H9 (cell line): ENCODE results near the gene HUS1. TPM values are rescaled to one million over a fixed set of nuclear protein-coding genes. Genes with fewer than 3 reads are reported as not detected.

Source experiments
- DNase-seq: peaks from one replicate; pipeline ENCODE4 v3.0.0-alpha.2; 2017
- H2AFZ ChIP-seq: one replicate; pipeline ENCODE4 v1.6.1; 2013; ENCODE audit warnings: mild to moderate bottlenecking, low read length, control low read depth, moderate library complexity
- H2AK5ac ChIP-seq: 2 replicates; pipeline ENCODE4 v1.6.1; 2013; ENCODE audit warnings: low read length, control low read depth, mixed read lengths; ENCODE audit not compliant: insufficient read length
- H2BK120ac ChIP-seq: one replicate; pipeline ENCODE4 v1.6.1; 2013; ENCODE audit warnings: low read depth, mild to moderate bottlenecking, low read length, control low read depth, inconsistent platforms; ENCODE audit not compliant: poor library complexity, severe bottlenecking
- H2BK12ac ChIP-seq: 2 replicates; pipeline ENCODE4 v1.6.1; 2013; ENCODE audit warnings: low read length, control low read depth, mixed read lengths, low read depth; ENCODE audit not compliant: insufficient read length
- H2BK15ac ChIP-seq: 2 replicates; pipeline ENCODE4 v1.6.1; 2013; ENCODE audit warnings: low read depth, low read length, control low read depth
- H2BK20ac ChIP-seq: one replicate; pipeline ENCODE4 v1.6.1; 2013; ENCODE audit warnings: low read depth, mild to moderate bottlenecking, low read length, control low read depth, inconsistent platforms; ENCODE audit not compliant: poor library complexity, severe bottlenecking
- H2BK5ac ChIP-seq: 2 replicates; pipeline ENCODE4 v1.6.1; 2013; ENCODE audit warnings: low read length, control low read depth, mixed read lengths; ENCODE audit not compliant: insufficient read length
- H3K14ac ChIP-seq: 2 replicates; pipeline ENCODE4 v1.6.1; 2013; ENCODE audit warnings: low read length, control low read depth; ENCODE audit not compliant: insufficient read depth
- H3K18ac ChIP-seq: 2 replicates; pipeline ENCODE4 v1.6.1; 2013; ENCODE audit warnings: low read depth, mild to moderate bottlenecking, mixed read lengths, low read length, control low read depth; ENCODE audit not compliant: insufficient read length
- H3K23ac ChIP-seq: 2 replicates; pipeline ENCODE4 v1.6.1; 2013; ENCODE audit warnings: low read length, control low read depth, mixed read lengths, low read depth; ENCODE audit not compliant: insufficient read length
- H3K23me2 ChIP-seq: 2 replicates; pipeline ENCODE4 v1.6.1; 2013; ENCODE audit warnings: low read depth, mild to moderate bottlenecking, mixed read lengths, low read length, control low read depth; ENCODE audit not compliant: insufficient read length, poor library complexity, severe bottlenecking
- H3K27ac ChIP-seq: 2 replicates; pipeline ENCODE4 v1.5.1; 2013; ENCODE audit warnings: low read length, control low read depth, mixed read lengths, low read depth; ENCODE audit not compliant: insufficient read length
- H3K27me3 ChIP-seq: 2 replicates; pipeline ENCODE4 v1.6.1; 2013; ENCODE audit warnings: low read length, control low read depth, inconsistent platforms; ENCODE audit not compliant: insufficient read depth
- H3K4ac ChIP-seq: 2 replicates; pipeline ENCODE4 v1.6.1; 2013; ENCODE audit warnings: low read depth, mild to moderate bottlenecking, control low read depth, inconsistent platforms, low read length, moderate library complexity
- H3K4me1 ChIP-seq: 2 replicates; pipeline ENCODE4 v1.6.1; 2013; ENCODE audit warnings: low read length, control low read depth, inconsistent platforms; ENCODE audit not compliant: insufficient read depth
- H3K4me2 ChIP-seq: 2 replicates; pipeline ENCODE4 v1.6.1; 2013; ENCODE audit warnings: low read length, control low read depth, mixed read lengths; ENCODE audit not compliant: insufficient read length, insufficient read depth
- H3K56ac ChIP-seq: 2 replicates; pipeline ENCODE4 v1.6.1; 2013; ENCODE audit warnings: low read depth, mild to moderate bottlenecking, mixed read lengths, low read length, control low read depth; ENCODE audit not compliant: insufficient read length
- H3K79me1 ChIP-seq: 2 replicates; pipeline ENCODE4 v1.6.1; 2013; ENCODE audit warnings: low read depth, mild to moderate bottlenecking, moderate library complexity, low read length, control low read depth, inconsistent platforms; ENCODE audit not compliant: insufficient read depth, poor library complexity, severe bottlenecking
- H3K79me2 ChIP-seq: 2 replicates; pipeline ENCODE4 v1.6.1; 2013; ENCODE audit warnings: low read length, control low read depth, inconsistent platforms; ENCODE audit not compliant: insufficient read depth
- H3K9ac ChIP-seq: 2 replicates; pipeline ENCODE4 v1.6.1; 2013; ENCODE audit warnings: low read length, control low read depth, mixed read lengths; ENCODE audit not compliant: insufficient read length; ENCODE audit errors: extremely low read depth
- H3K9me3 ChIP-seq: one replicate; pipeline ENCODE4 v1.6.1; 2013; ENCODE audit warnings: low read depth, low read length, inconsistent platforms; ENCODE audit not compliant: control insufficient read depth
- H3T11ph ChIP-seq: one replicate; pipeline ENCODE4 v1.6.1; 2013; ENCODE audit warnings: mild to moderate bottlenecking, low read length, control low read depth, inconsistent platforms
- H4K20me1 ChIP-seq: one replicate; pipeline ENCODE4 v1.6.1; 2013; ENCODE audit not compliant: control insufficient read depth, insufficient read length, insufficient read depth
- H4K5ac ChIP-seq: 2 replicates; pipeline ENCODE4 v1.6.1; 2013; ENCODE audit warnings: low read depth, mild to moderate bottlenecking, mixed read lengths, low read length, control low read depth; ENCODE audit not compliant: insufficient read length
- H4K8ac ChIP-seq: replicated peaks from 2 replicates; pipeline ENCODE4 v1.6.1; 2013; ENCODE audit warnings: low read length, control low read depth, mixed read lengths, low read depth; ENCODE audit not compliant: insufficient read length
- H4K91ac ChIP-seq: 2 replicates; pipeline ENCODE4 v1.6.1; 2013; ENCODE audit warnings: low read depth, mild to moderate bottlenecking, moderate library complexity, mixed read lengths, low read length, control low read depth; ENCODE audit not compliant: insufficient read length
- H3K27ac Mint-ChIP-seq, 3 experiments: 2 replicates in 2 of 3; 3 replicates in 1 of 3; pipeline ENCODE4 v1.8.0; 2020 to 2021; ENCODE audit warnings: mixed read lengths in 3 of 3, mild to moderate bottlenecking in 1 of 3, moderate library complexity in 1 of 3
- H3K27me3 Mint-ChIP-seq: 2 replicates; pipeline ENCODE4 v1.8.0; 2021; ENCODE audit warnings: low read depth, mild to moderate bottlenecking, moderate library complexity, mixed read lengths
- H3K36me3 Mint-ChIP-seq, 3 experiments: 2 replicates in 2 of 3; 3 replicates in 1 of 3; pipeline ENCODE4 v1.8.0; 2020 to 2021; ENCODE audit warnings: low read depth in 3 of 3, mixed read lengths in 3 of 3; ENCODE audit not compliant: insufficient read depth in 1 of 3
- H3K4me1 Mint-ChIP-seq, 2 experiments: 2 replicates each; pipeline ENCODE4 v1.8.0; 2020; ENCODE audit warnings: mixed read lengths in 2 of 2
- H3K4me3 Mint-ChIP-seq, 2 experiments: 2 replicates in 1 of 2; 3 replicates in 1 of 2; pipeline ENCODE4 v1.8.0; 2020 to 2021; ENCODE audit warnings: mild to moderate bottlenecking in 2 of 2, mixed read lengths in 2 of 2, moderate library complexity in 1 of 2
- H3K9me3 Mint-ChIP-seq, 2 experiments: 2 replicates in 1 of 2; 3 replicates in 1 of 2; pipeline ENCODE4 v1.8.0; 2020; ENCODE audit warnings: mild to moderate bottlenecking in 2 of 2, mixed read lengths in 2 of 2, moderate library complexity in 1 of 2
- CTCF ChIP-seq: fragments of 200-600 bp; sonication (generic); conservative IDR thresholded peaks from 3 replicates; pipeline ENCODE4 v1.8.0; 2021; ENCODE audit warnings: antibody characterized with exemption, mild to moderate bottlenecking
- WGBS: extraction: QIAGEN DNeasy Blood & Tissue Kit; methylation state at CpG from one replicate; pipeline ENCODE4 v1.1.7; 2013; ENCODE audit warnings: missing lambda C conversion rate, low lambda C conversion rate, mixed read lengths; ENCODE audit not compliant: insufficient read length; ENCODE audit errors: extremely low coverage; 5-methylcytosine and 5-hydroxymethylcytosine counted together
- total RNA-seq: library from RNA; stranded (reverse); gene quantifications from 2 replicates; pipeline ENCODE4 v1.2.1, GENCODE V29; 2021

Gene HUS1
- total RNA-seq, 1 experiment from 2014 or later: 43.1 TPM

- DNase-seq: no peak
- Histone ChIP-seq H3T11ph (no peak overlapping the region), H2BK120ac (no peak overlapping the region), H3K23ac (no peak overlapping the region), H3K4me1 (no peaks in the 10 kb centered on the region), H2BK5ac (no peak overlapping the region), H3K14ac (no peak overlapping the region), H3K18ac (no peak overlapping the region), H3K79me1 (no peaks in the 10 kb centered on the region), H4K8ac (no peak overlapping the region), H3K27ac (no peak overlapping the region), H3K27me3 (no peaks in the 10 kb centered on the region), H3K56ac (no peak overlapping the region), H2BK12ac (no peak overlapping the region), H3K79me2 (no peaks in the 10 kb centered on the region), H4K91ac (no peak overlapping the region), H3K4ac (no peak overlapping the region), H4K20me1 (no peaks in the 10 kb centered on the region), H2AK5ac (no peak overlapping the region), H4K5ac (no peak overlapping the region), H2BK20ac (no peak overlapping the region), H2AFZ (no peak overlapping the region), H3K9me3 (no peaks in the 10 kb centered on the region), H3K9ac (no peak overlapping the region), H2BK15ac (no peak overlapping the region), H3K4me2 (no peak overlapping the region), H3K23me2 (no peaks in the 10 kb centered on the region)
- no peak overlapping the region for H3K4me3 Mint-ChIP-seq
- no CpG with 5 or more reads among the region's 18 CpGs for WGBS
- peaks cover 5 to 11% of the 10 kb centered on the region in 2 experiments for H3K4me1 Mint-ChIP-seq
- no peaks in the 10 kb centered on the region for H3K27me3 Mint-ChIP-seq
- H3K27ac Mint-ChIP-seq: no peak overlapping the region
- TF ChIP-seq CTCF: no peak
- H3K36me3 Mint-ChIP-seq: peaks cover 0 to 2% (median 1%) of the 10 kb centered on the region in 3 experiments; a peak in 3 of 7 replicates
- peaks cover under 1 to 3% of the 10 kb centered on the region in 2 experiments; a peak in 2 of 5 replicates for H3K9me3 Mint-ChIP-seq
These were observed 48.1 kb downstream of the HUS1 start for GRCh38 chr7:47931005-47932004.
